Hepatocyte (in vitro differentiated cells): ENCODE results near the gene VASH2. TPM values are rescaled to one million over a fixed set of nuclear protein-coding genes. Genes with fewer than 3 reads are reported as not detected.

Source experiments
- DNase-seq: peaks from one replicate; pipeline ENCODE4 v3.0.0-alpha.2; 2016; ENCODE audit warnings: low spot score
- H2AFZ ChIP-seq: fragments of 200-600 bp; sonication (generic); 2 replicates; pipeline ENCODE4 v1.6.0; 2016; ENCODE audit warnings: antibody characterized with exemption, mild to moderate bottlenecking
- H3K27ac ChIP-seq: fragments of 200-600 bp; sonication (generic); 2 replicates; pipeline ENCODE4 v1.5.1; 2016; ENCODE audit warnings: mild to moderate bottlenecking
- H3K27me3 ChIP-seq: fragments of 200-600 bp; sonication (generic); 2 replicates; pipeline ENCODE4 v1.6.1; 2016
- H3K36me3 ChIP-seq: fragments of 200-600 bp; sonication (generic); replicated peaks from 2 replicates; pipeline ENCODE4 v1.5.1; 2016; ENCODE audit warnings: low read depth; ENCODE audit not compliant: insufficient read depth
- H3K4me1 ChIP-seq: fragments of 200-600 bp; sonication (generic); 2 replicates; pipeline ENCODE4 v1.5.1; 2016; ENCODE audit warnings: mild to moderate bottlenecking, moderate library complexity; ENCODE audit not compliant: insufficient read depth
- H3K4me2 ChIP-seq: fragments of 200-600 bp; sonication (generic); 2 replicates; pipeline ENCODE4 v1.6.0; 2016
- H3K4me3 ChIP-seq: fragments of 200-600 bp; sonication (generic); 2 replicates; pipeline ENCODE4 v1.5.1; 2016; ENCODE audit warnings: mild to moderate bottlenecking
- H3K79me2 ChIP-seq: fragments of 200-600 bp; sonication (generic); 2 replicates; pipeline ENCODE4 v1.6.0; 2017; ENCODE audit warnings: mild to moderate bottlenecking
- H3K9me2 ChIP-seq: fragments of 200-600 bp; sonication (generic); replicated peaks from 2 replicates; pipeline ENCODE4 v1.6.0; 2017; ENCODE audit warnings: mild to moderate bottlenecking; ENCODE audit not compliant: insufficient read depth
- H3K9me3 ChIP-seq: fragments of 200-600 bp; sonication (generic); 2 replicates; pipeline ENCODE4 v1.5.1; 2016; ENCODE audit warnings: low read depth, mild to moderate bottlenecking
- H4K20me1 ChIP-seq: fragments of 200-600 bp; sonication (generic); 2 replicates; pipeline ENCODE4 v1.6.0; 2016; ENCODE audit warnings: mild to moderate bottlenecking; ENCODE audit not compliant: insufficient read depth, poor library complexity, severe bottlenecking
- CTCF ChIP-seq: fragments of 200-600 bp; sonication (generic); IDR thresholded peaks from 2 replicates; pipeline ENCODE4 v1.5.1; 2016; ENCODE audit warnings: antibody characterized with exemption, mild to moderate bottlenecking; ENCODE audit not compliant: poor library complexity
- EZH2 ChIP-seq: fragments of 200-600 bp; sonication (generic); IDR thresholded peaks from 2 replicates; pipeline ENCODE4 v1.6.1; 2016; ENCODE audit warnings: antibody characterized with exemption, mild to moderate bottlenecking, borderline replicate concordance
- EZH2phosphoT487 ChIP-seq: fragments of 200-600 bp; sonication (generic); IDR thresholded peaks from one replicate; pipeline ENCODE4 v1.6.1; 2018; ENCODE audit warnings: antibody characterized with exemption, mild to moderate bottlenecking, low read depth, moderate library complexity; ENCODE audit not compliant: unreplicated experiment, severe bottlenecking
- WGBS: methylation state at CpG from one replicate; pipeline ENCODE4 v1.1.6; 2016; ENCODE audit warnings: low lambda C conversion rate; ENCODE audit errors: missing lambda C conversion rate; 5-methylcytosine and 5-hydroxymethylcytosine counted together
- polyA plus RNA-seq: library from polyadenylated mRNA; unstranded; fragments of >200 nt; fragmentation: Nextera tagmentation; extraction: Ambion mirVana; gene quantifications from 2 replicates; pipeline ENCODE4 v1.2.1, GENCODE V29; 2016
- total RNA-seq: library from RNA; depleted of rRNA; stranded (reverse); fragments of >200 nt; gene quantifications from 2 replicates; pipeline ENCODE4 v1.2.3, GENCODE V29; 2014

VASH2 gene
- total and polyA plus RNA-seq, 2 experiments from 2014 or later = 3.0 to 3.6 TPM

- DNase-seq = no peak
- H3K27ac ChIP-seq = no peak overlapping the region
- WGBS = 86% methylated on average over 5 of the region's 5 CpGs
Measured at GRCh38 chr1:212971312-212971711, 21.0 kb downstream of the VASH2 start.

GRCh38 chr1:212973426-212973825 lies 23.1 kb downstream of the VASH2 start:
- H3K4me3 ChIP-seq = no peak overlapping the region
- H3K4me2 ChIP-seq = no peak overlapping the region
- no peak overlapping the region for H3K27ac ChIP-seq
- no peaks in the 10 kb centered on the region for H3K4me1 ChIP-seq
- DNase-seq = no peak
- no peak overlapping the region for H2AFZ ChIP-seq
- H3K9me3 ChIP-seq = no peaks in the 10 kb centered on the region
- no peaks in the 10 kb centered on the region for H3K27me3 ChIP-seq
- H3K9me2 ChIP-seq = no peaks in the 10 kb centered on the region
- no peaks in the 10 kb centered on the region for H3K36me3 ChIP-seq
- 93% methylated on average over 4 of the region's 4 CpGs for WGBS
- H3K79me2 ChIP-seq = no peaks in the 10 kb centered on the region
- no peak for TF ChIP-seq CTCF
- TF ChIP-seq EZH2phosphoT487 = no peak
- TF ChIP-seq EZH2 = no peak
- H4K20me1 ChIP-seq = no peaks in the 10 kb centered on the region

More at GRCh38 chr1:212971312-212971711, 21.0 kb downstream of the VASH2 start:
- no peak overlapping the region for H2AFZ ChIP-seq
- no peak overlapping the region for H3K4me3 ChIP-seq
- no peak overlapping the region for H3K4me2 ChIP-seq
- no peaks in the 10 kb centered on the region for H3K4me1 ChIP-seq
- H3K79me2 ChIP-seq = no peaks in the 10 kb centered on the region
- TF ChIP-seq CTCF (no peak), EZH2phosphoT487 (no peak), EZH2 (no peak)
- H3K27me3 ChIP-seq = no peaks in the 10 kb centered on the region
- no peaks in the 10 kb centered on the region for H3K36me3 ChIP-seq
- H3K9me2 ChIP-seq = no peaks in the 10 kb centered on the region
- no peaks in the 10 kb centered on the region for H3K9me3 ChIP-seq
- no peaks in the 10 kb centered on the region for H4K20me1 ChIP-seq

GRCh38 chr1:212973899-212974298 lies 23.6 kb downstream of the VASH2 start:
- Histone ChIP-seq H3K4me1 (no peaks in the 10 kb centered on the region), H3K36me3 (no peaks in the 10 kb centered on the region), H3K4me2 (no peak overlapping the region), H3K79me2 (no peaks in the 10 kb centered on the region), H3K9me2 (no peaks in the 10 kb centered on the region), H3K9me3 (no peaks in the 10 kb centered on the region), H3K27me3 (no peaks in the 10 kb centered on the region), H4K20me1 (no peaks in the 10 kb centered on the region), H2AFZ (no peak overlapping the region), H3K27ac (no peak overlapping the region), H3K4me3 (no peak overlapping the region)
- TF ChIP-seq CTCF (no peak), EZH2 (no peak), EZH2phosphoT487 (no peak)
- WGBS = 95% methylated on average over 8 of the region's 8 CpGs
- no peak for DNase-seq

GRCh38 chr1:212974711-212975110 lies 24.4 kb downstream of the VASH2 start:
- 93% methylated on average over 6 of the region's 6 CpGs for WGBS
- Histone ChIP-seq H3K79me2 (no peaks in the 10 kb centered on the region), H2AFZ (no peak overlapping the region), H3K4me1 (no peaks in the 10 kb centered on the region), H3K4me2 (no peak overlapping the region), H4K20me1 (no peaks in the 10 kb centered on the region), H3K4me3 (no peak overlapping the region), H3K27me3 (no peaks in the 10 kb centered on the region), H3K36me3 (no peaks in the 10 kb centered on the region), H3K27ac (no peak overlapping the region), H3K9me3 (no peaks in the 10 kb centered on the region), H3K9me2 (no peaks in the 10 kb centered on the region)
- no peak for DNase-seq
- TF ChIP-seq EZH2phosphoT487 (no peak), EZH2 (no peak), CTCF (no peak)
